ENCODE results near the gene PACRG.
A peak's percentile ranks its signal among the peaks of the same experiment; 100 is the strongest.
"Not testable (repeated sequence)": the region's sequence is repeated elsewhere in the genome, so short reads cannot be mapped to it uniquely, and the experiment has no call there.

Gene PACRG

DNA sequence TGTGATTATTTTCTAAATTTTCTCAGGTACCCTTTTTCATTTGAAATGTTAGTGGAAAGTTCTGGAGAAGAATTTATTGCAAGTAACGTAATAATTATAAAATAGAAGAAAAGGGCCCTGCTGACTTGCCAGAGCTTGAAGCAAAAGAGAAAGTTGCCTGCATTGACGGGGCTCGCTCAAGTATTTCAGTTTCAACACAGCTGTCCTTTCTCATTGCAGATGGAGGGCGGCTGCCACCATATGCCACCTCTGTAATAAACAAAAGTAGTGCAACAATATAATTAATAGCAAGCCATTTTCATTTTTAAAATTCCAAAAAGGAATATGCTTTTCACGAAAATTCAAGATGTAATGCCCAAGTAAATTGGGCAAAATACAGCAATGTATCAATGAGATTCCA is 246.2 kb downstream of the PACRG start:
- H3K4me1 Mint-ChIP-seq: peaks cover 78% of the 10 kb centered on the region
- H3K27ac Mint-ChIP-seq: peak overlapping the region; percentile 97
- TF ChIP-seq CTCF (IDR thresholded peaks at IDR 0.05): no peak
- H3K4me3 Mint-ChIP-seq: no peak overlapping the region
- H3K9me3 Mint-ChIP-seq: peaks cover 22% of the 10 kb centered on the region
- peaks cover 10% of the 10 kb centered on the region for H3K36me3 Mint-ChIP-seq (ENCODE audit: low read depth)
- no peak for DNase-seq
- peaks cover 2% of the 10 kb centered on the region for H3K27me3 Mint-ChIP-seq (ENCODE audit: low read depth, poor library complexity)

DNA sequence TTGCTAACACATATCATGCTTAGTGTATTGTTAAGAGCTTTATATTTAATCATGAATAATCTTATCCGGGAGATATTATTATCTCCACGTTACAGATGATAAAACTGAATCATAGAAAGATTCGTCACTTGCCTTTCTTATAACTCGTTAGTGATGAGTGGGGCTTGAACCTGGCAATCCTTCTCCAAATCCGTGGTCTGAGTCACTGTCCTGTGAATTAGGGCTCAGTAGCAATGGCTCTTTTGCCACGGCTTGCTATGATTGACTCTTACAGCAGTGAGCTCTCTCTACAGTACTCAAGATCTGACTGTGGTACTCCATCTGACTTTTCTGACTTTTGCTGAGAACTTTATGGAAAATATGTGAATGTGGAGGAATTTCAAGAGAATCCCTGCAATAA is 246.9 kb downstream of the PACRG start:
- Mint-ChIP-seq H3K4me1 (peaks cover 71% of the 10 kb centered on the region), H3K9me3 (peaks cover 18% of the 10 kb centered on the region), H3K36me3 (ENCODE audit: low read depth) (peaks cover 10% of the 10 kb centered on the region), H3K27ac (peak overlapping the region; percentile 36), H3K4me3 (no peak overlapping the region), H3K27me3 (ENCODE audit: low read depth, poor library complexity) (no peaks in the 10 kb centered on the region)
- no peak for DNase-seq
- TF ChIP-seq CTCF (IDR thresholded peaks at IDR 0.05): no peak

- Mint-ChIP-seq H3K27me3 (ENCODE audit: low read depth, poor library complexity) (no peaks in the 10 kb centered on the region), H3K4me3 (no peak overlapping the region), H3K9me3 (peaks cover 11% of the 10 kb centered on the region), H3K27ac (peak overlapping the region; percentile 80), H3K36me3 (ENCODE audit: low read depth) (peaks cover 10% of the 10 kb centered on the region), H3K4me1 (peaks cover 58% of the 10 kb centered on the region)
- no peak for DNase-seq
- TF ChIP-seq CTCF (IDR thresholded peaks at IDR 0.05): no peak
Measured at GRCh38 chr6:162976141-162976540, 248.4 kb downstream of the PACRG start.

- not testable (repeated sequence) for H3K27me3 Mint-ChIP-seq (ENCODE audit: low read depth, poor library complexity); H3K4me1 Mint-ChIP-seq; H3K4me3 Mint-ChIP-seq; H3K27ac Mint-ChIP-seq; DNase-seq
- peaks cover 65% of the 10 kb centered on the region for H3K9me3 Mint-ChIP-seq
- H3K36me3 Mint-ChIP-seq (ENCODE audit: low read depth): peaks cover 16% of the 10 kb centered on the region
Measured at GRCh38 chr6:162983234-162983633, 255.5 kb downstream of the PACRG start.

GRCh38 chr6:162998777-162999176 is 271.0 kb downstream of the PACRG start:
- no peak overlapping the region for H3K27ac Mint-ChIP-seq
- DNase-seq: no peak
- no peak for TF ChIP-seq CTCF (IDR thresholded peaks at IDR 0.05)
- H3K4me3 Mint-ChIP-seq: no peak overlapping the region
- H3K36me3 Mint-ChIP-seq (ENCODE audit: low read depth): peaks cover 5% of the 10 kb centered on the region
- no peaks in the 10 kb centered on the region for H3K27me3 Mint-ChIP-seq (ENCODE audit: low read depth, poor library complexity)
- peaks cover 7% of the 10 kb centered on the region for H3K9me3 Mint-ChIP-seq
- H3K4me1 Mint-ChIP-seq: no peaks in the 10 kb centered on the region

- Mint-ChIP-seq H3K27me3 (ENCODE audit: low read depth, poor library complexity) (no peaks in the 10 kb centered on the region), H3K36me3 (ENCODE audit: low read depth) (peaks cover 5% of the 10 kb centered on the region), H3K9me3 (peaks cover 7% of the 10 kb centered on the region), H3K27ac (no peak overlapping the region), H3K4me3 (no peak overlapping the region), H3K4me1 (no peaks in the 10 kb centered on the region)
- no peak for DNase-seq
- TF ChIP-seq CTCF (IDR thresholded peaks at IDR 0.05): no peak
Measured at GRCh38 chr6:162999575-163000285, 272.0 kb downstream of the PACRG start.

All from nephron progenitor cell (in vitro differentiated cells).